ENCODE results near the gene PDE4C.

Gene PDE4C

GRCh38 chr19:18225702-18226468, at the start of gene PDE4C:
Gene PDE4C, minus strand, starts transcription at chr19:18226438. Its CDS starts 23 bp downstream, at chr19:18226415.
- no peak within 1 kb of the TSS; the same call in 1 of the 2 replicates for H3K27ac ChIP-seq
- TF ChIP-seq CTCF (conservative IDR thresholded peaks at IDR 0.05), result no peak

GRCh38 chr19:18274781-18275356, 48.6 kb upstream of the PDE4C start:
- no peak for TF ChIP-seq CTCF (conservative IDR thresholded peaks at IDR 0.05)
- no peak overlapping the region for H3K27ac ChIP-seq

- no peak for TF ChIP-seq CTCF (conservative IDR thresholded peaks at IDR 0.05)
Observed at GRCh38 chr19:18274219-18274780, 48.1 kb upstream of the PDE4C start, which contains the start of gene IQCN. Gene IQCN, minus strand, starts transcription at chr19:18274452. Its CDS starts 4,974 bp downstream, at chr19:18269478.

GRCh38 chr19:18273561-18274218, 47.5 kb upstream of the PDE4C start:
- TF ChIP-seq CTCF (conservative IDR thresholded peaks at IDR 0.05), result no peak
- H3K27ac ChIP-seq, result no peak overlapping the region

More at GRCh38 chr19:18274219-18274780, 48.1 kb upstream of the PDE4C start, which contains the start of gene IQCN:
- H3K27ac ChIP-seq, result no peak within 1 kb of the TSS

- TF ChIP-seq CTCF (conservative IDR thresholded peaks at IDR 0.05), result no peak
Observed at GRCh38 chr19:18271433-18271841, 45.2 kb upstream of the PDE4C start.

GRCh38 chr19:18270326-18270725, 44.1 kb upstream of the PDE4C start:
- TF ChIP-seq CTCF (conservative IDR thresholded peaks at IDR 0.05), result no peak
- H3K27ac ChIP-seq, result no peak overlapping the region

More at GRCh38 chr19:18271433-18271841, 45.2 kb upstream of the PDE4C start:
- no peak overlapping the region for H3K27ac ChIP-seq
